Osteocyte (in vitro differentiated cells): Measurements from ENCODE around the gene CLEC16A. TPM values are rescaled to one million over a fixed set of nuclear protein-coding genes. Genes with fewer than 3 reads are reported as not detected.

Source experiments
- DNase-seq: peaks from one replicate; pipeline ENCODE4 v3.0.0; 2021; ENCODE audit warnings: mixed read lengths; ENCODE audit not compliant: unreplicated experiment; ENCODE audit errors: extremely low spot score
- H3K27ac Mint-ChIP-seq: one replicate; pipeline ENCODE4 v1.8.0; 2021; ENCODE audit warnings: mild to moderate bottlenecking, mixed read lengths; ENCODE audit not compliant: unreplicated experiment
- H3K27me3 Mint-ChIP-seq: one replicate; pipeline ENCODE4 v1.8.0; 2021; ENCODE audit warnings: mixed read lengths; ENCODE audit not compliant: unreplicated experiment
- H3K36me3 Mint-ChIP-seq: one replicate; pipeline ENCODE4 v1.8.0; 2021; ENCODE audit warnings: mixed read lengths; ENCODE audit not compliant: unreplicated experiment
- H3K4me1 Mint-ChIP-seq: one replicate; pipeline ENCODE4 v1.8.0; 2021; ENCODE audit warnings: mixed read lengths; ENCODE audit not compliant: unreplicated experiment
- H3K4me3 Mint-ChIP-seq: one replicate; pipeline ENCODE4 v1.8.0; 2021; ENCODE audit warnings: mild to moderate bottlenecking, moderate library complexity, mixed read lengths; ENCODE audit not compliant: unreplicated experiment
- H3K9me3 Mint-ChIP-seq: one replicate; pipeline ENCODE4 v1.8.0; 2021; ENCODE audit warnings: mixed read lengths; ENCODE audit not compliant: unreplicated experiment
- total RNA-seq: library from RNA; stranded (reverse); gene quantifications from 2 replicates; pipeline ENCODE4 v1.2.1, GENCODE V29; 2021
- TF ChIP-seq, protein P1 (sequence below): fragments of 200-600 bp; sonication (generic); IDR thresholded peaks from 2 replicates; pipeline ENCODE4 v1.5.0; 2021; ENCODE audit warnings: antibody characterized with exemption, mild to moderate bottlenecking, moderate library complexity

Gene CLEC16A
- total RNA-seq, 1 donor from 2014 or later, result 22.1 TPM

DNA sequence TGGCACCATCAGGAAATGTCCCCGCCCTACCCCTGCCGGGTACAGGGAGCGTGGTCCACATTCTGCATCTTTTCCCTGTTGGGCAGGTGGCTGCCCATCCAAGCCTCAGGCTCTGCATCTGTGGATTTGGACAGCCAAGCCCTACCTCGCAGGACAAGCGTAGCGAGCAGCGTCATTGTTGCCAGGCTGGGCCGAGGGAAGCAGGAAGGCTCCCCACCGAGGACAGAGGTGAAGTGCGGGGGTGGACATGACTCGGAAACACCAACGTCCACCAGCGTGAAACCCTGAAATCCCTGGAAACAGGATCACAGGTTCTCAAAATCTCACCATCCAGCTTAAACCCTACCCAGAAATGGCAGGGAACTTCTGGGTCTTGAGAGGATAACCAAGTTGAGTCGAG, 238.0 kb downstream of the CLEC16A start:
- Mint-ChIP-seq H3K36me3 (peaks cover 16% of the 10 kb centered on the region), H3K27ac (no peak overlapping the region), H3K4me1 (peaks cover 3% of the 10 kb centered on the region), H3K9me3 (no peaks in the 10 kb centered on the region), H3K27me3 (no peaks in the 10 kb centered on the region), H3K4me3 (no peak overlapping the region)
- DNase-seq, result no peak
- TF ChIP-seq, protein P1, sequence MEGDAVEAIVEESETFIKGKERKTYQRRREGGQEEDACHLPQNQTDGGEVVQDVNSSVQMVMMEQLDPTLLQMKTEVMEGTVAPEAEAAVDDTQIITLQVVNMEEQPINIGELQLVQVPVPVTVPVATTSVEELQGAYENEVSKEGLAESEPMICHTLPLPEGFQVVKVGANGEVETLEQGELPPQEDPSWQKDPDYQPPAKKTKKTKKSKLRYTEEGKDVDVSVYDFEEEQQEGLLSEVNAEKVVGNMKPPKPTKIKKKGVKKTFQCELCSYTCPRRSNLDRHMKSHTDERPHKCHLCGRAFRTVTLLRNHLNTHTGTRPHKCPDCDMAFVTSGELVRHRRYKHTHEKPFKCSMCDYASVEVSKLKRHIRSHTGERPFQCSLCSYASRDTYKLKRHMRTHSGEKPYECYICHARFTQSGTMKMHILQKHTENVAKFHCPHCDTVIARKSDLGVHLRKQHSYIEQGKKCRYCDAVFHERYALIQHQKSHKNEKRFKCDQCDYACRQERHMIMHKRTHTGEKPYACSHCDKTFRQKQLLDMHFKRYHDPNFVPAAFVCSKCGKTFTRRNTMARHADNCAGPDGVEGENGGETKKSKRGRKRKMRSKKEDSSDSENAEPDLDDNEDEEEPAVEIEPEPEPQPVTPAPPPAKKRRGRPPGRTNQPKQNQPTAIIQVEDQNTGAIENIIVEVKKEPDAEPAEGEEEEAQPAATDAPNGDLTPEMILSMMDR, result no peak

DNA sequence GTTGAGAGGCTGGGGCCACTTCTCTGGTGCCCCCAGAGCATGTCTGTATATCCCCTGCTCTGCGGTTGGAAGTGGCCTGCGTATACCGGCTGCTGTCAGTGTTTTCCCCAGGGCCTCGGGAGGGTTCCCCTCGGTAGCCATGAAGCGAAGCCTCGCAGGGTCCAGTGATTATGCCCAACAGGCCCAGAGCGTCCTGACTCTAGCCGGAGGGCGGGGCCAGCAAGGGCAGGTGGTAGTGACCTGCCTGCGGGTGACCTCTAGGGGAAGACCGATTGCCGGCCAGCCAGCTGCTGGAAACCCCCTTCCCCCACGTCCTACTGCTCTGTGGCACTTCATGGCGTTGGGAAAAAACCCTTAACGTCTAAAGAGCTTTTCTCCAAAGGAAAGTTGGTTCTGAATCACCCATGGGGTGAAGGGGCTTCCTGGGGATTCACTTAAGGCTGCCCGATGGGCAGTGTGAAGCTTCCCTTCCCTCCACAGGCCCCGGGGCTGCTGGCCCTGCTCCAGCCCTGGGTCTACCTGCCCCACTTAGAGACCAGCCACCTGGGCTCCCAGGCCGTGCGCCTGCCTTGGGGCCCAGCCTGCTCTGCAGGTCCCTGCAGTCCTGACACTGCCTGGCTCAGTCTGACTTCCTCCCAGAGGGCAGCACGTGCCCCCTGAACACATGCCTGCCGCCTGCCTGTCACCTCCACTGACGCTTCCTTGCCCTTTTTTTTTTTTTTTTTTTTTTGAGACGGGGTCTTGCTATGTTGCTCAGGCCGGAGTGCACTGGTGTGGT, 238.9 kb downstream of the CLEC16A start:
- Mint-ChIP-seq H3K27ac (no peak overlapping the region), H3K36me3 (peaks cover 16% of the 10 kb centered on the region), H3K4me1 (peaks cover 3% of the 10 kb centered on the region), H3K4me3 (no peak overlapping the region), H3K27me3 (no peaks in the 10 kb centered on the region), H3K9me3 (no peaks in the 10 kb centered on the region)
- DNase-seq, result no peak
- TF ChIP-seq, protein P1, result no peak

DNA sequence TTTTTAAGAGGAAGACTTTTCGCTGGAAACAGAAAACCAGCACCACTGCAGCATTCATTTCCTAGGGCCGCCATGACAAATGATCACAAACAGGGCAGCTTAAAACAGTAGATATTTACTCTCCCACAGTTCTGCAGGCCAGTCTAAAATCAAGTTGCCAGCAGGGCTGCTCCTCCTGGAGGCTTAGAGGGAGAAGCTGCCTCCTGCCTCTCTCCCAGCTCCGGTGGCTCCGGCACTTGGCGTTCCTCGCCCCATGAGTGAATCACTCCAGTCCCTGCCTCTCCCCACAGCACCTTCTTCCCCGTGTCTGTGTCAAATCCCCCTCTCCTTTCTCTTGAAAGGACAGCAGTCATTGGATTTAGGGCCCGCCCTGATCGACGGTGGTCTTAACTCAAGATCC, 239.6 kb downstream of the CLEC16A start:
- H3K4me3 Mint-ChIP-seq, result no peak overlapping the region
- peaks cover 13% of the 10 kb centered on the region for H3K36me3 Mint-ChIP-seq
- TF ChIP-seq, protein P1, result no peak
- peaks cover 3% of the 10 kb centered on the region for H3K4me1 Mint-ChIP-seq
- no peak for DNase-seq
- H3K27ac Mint-ChIP-seq, result no peak overlapping the region
- H3K9me3 Mint-ChIP-seq, result no peaks in the 10 kb centered on the region
- no peaks in the 10 kb centered on the region for H3K27me3 Mint-ChIP-seq

DNA sequence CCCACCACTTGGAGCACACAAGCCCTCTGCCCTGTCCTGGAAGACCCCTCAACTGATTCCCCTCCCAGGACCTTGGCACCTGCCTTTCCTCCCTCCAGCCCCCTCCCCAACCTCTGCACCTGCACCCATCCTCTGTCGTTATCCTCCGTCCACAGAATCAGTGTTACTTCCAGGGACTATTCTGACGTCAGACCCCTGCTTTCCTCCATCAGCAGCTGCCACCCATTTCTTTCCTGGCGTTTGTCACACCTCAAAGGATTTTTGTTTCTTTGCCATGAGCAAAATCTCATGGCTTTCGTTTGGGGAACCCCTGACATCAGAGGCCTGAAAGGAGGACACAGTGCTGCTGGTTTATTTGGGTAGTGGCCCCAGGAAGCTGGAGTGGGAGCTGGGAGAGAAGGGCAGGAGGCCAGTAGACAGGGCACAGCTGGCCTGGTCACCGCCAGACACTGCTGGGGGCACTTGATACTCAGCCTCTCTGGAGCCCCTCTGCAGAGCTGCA, 243.2 kb downstream of the CLEC16A start:
- H3K4me3 Mint-ChIP-seq, result no peak overlapping the region
- H3K36me3 Mint-ChIP-seq, result no peaks in the 10 kb centered on the region
- H3K4me1 Mint-ChIP-seq, result no peaks in the 10 kb centered on the region
- no peak for DNase-seq
- no peaks in the 10 kb centered on the region for H3K27me3 Mint-ChIP-seq
- H3K9me3 Mint-ChIP-seq, result no peaks in the 10 kb centered on the region
- TF ChIP-seq, protein P1, result no peak
- no peak overlapping the region for H3K27ac Mint-ChIP-seq

DNA sequence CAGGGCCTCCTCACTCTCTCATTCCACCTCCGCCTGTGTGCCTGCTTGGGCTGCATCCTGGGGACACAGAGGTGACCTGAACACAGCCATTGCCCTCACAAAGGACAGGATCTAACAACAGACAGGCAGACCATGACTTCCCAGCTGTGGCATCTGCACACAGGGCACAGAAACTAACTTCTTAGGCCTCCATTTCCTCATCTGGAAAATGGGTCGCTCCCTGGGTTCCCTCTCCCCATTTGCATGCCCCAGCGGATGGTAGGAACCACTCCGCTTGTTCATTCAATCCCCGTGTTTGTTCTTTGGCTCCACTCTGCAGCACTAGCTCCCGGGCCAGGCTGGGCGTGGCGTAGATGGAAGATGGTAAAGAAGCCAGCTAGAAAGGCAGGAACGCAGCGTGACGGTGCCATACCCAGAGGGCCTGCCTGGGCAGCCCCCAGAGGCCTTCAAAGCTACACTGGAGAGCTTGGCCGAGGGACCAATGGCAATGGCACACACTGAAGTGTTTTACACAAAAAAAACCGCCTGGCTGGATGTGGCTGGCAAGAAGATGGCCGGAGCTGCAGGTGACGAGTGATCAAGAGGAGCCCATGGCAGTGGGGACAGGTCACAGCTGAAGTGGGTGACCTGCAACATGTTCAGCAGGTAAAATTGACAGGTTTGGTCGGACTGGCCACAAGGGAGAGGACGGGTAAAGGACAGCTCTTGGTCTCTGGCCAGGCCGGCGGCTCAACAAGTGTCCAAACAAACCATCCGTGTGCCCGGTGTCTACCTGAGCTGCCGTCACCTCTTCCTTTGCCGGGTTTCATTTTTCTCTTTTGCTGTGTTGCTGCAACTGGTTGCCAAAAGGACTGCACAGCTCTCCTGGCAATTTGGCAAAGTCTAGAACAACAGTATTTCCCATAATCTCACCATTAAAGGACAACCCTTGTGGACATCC, 244.7 kb downstream of the CLEC16A start:
- Mint-ChIP-seq H3K9me3 (no peaks in the 10 kb centered on the region), H3K27me3 (no peaks in the 10 kb centered on the region), H3K4me3 (no peak overlapping the region), H3K36me3 (no peaks in the 10 kb centered on the region), H3K27ac (no peak overlapping the region), H3K4me1 (no peaks in the 10 kb centered on the region)
- DNase-seq, result no peak
- TF ChIP-seq, protein P1, result no peak
